Colonic mucosa (tissue), 4 donors: ENCODE data around the gene HCN4. TPM values are rescaled to one million over a fixed set of nuclear protein-coding genes. Genes with fewer than 3 reads are reported as not detected.

Source experiments
- DNase-seq: peaks from one replicate; pipeline ENCODE4 v3.0.0-alpha.2; 2020
- H3K27ac ChIP-seq: fragments of 200-600 bp; one replicate; pipeline ENCODE4 v1.8.0; 2021
- H3K27me3 ChIP-seq: fragments of 200-600 bp; one replicate; pipeline ENCODE4 v1.8.0; 2021
- H3K36me3 ChIP-seq: fragments of 200-600 bp; one replicate; pipeline ENCODE4 v1.8.0; 2021
- H3K4me1 ChIP-seq: fragments of 200-600 bp; one replicate; pipeline ENCODE4 v1.8.0; 2021; ENCODE audit warnings: mild to moderate bottlenecking
- H3K4me3 ChIP-seq: fragments of 200-600 bp; one replicate; pipeline ENCODE4 v1.8.0; 2021
- H3K9ac ChIP-seq, 2 donors: one replicate each; pipeline ENCODE4 v1.7.0; 2013; ENCODE audit warnings: control low read depth in 2 of 2, low read depth in 2 of 2, low read length in 2 of 2
- H3K9me3 ChIP-seq: fragments of 200-600 bp; one replicate; pipeline ENCODE4 v1.8.0; 2021
- intact Hi-C: fragments of 100-400 bp; cut with DNase I; formaldehyde crosslinking; loops from one replicate; pipeline ENCODE4 v1.14.1; 2022
- total RNA-seq, 2 donors: library from RNA; stranded (reverse); fragmentation: NEBNext Ultra II Directional in 1 of 2; extraction: Animal tissue kit (Norgen Biotek cat#: 25700) in 1 of 2; gene quantifications; one replicate each; pipeline ENCODE4 v1.2.1, GENCODE V29; 2021
- TF ChIP-seq, protein P1 (sequence below): fragments of 200-600 bp; IDR thresholded peaks from one replicate; pipeline ENCODE4 v1.8.0; 2022; ENCODE audit warnings: antibody characterized with exemption, mild to moderate bottlenecking
- donor health status: healthy.
- donor health status: DM: no; HTN: no; CAD: no.
- donor health status: DM: no; HTN: no; CAD: no.

Gene HCN4
- total RNA-seq, 2 donors from 2014 or later = 0.08 to 0.10 TPM

DNA sequence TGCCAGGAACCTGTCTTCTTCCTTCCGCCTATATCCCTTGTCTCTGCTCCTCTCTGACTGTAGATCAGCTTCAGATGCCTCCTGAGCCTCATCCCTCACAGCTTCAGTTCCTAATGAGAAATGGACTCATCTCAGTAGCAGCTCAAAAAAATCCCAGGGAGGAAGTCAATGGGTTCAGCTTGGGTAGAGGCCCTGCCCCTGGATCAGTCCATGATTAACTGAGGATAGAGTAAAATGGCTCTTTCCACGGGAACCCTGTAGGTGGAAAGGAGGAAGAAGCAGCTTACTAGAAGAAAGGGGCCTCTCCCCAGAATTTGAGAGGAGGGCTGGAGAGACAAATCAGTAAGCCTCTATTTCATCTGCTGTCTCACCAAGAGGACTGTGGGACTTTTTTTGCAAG, 26.9 kb upstream of the HCN4 start:
- H3K27ac ChIP-seq = no peak overlapping the region
- no peaks in the 10 kb centered on the region for H3K27me3 ChIP-seq
- no peak overlapping the region for H3K9ac ChIP-seq
- intact Hi-C loops = no loop called here
- no peaks in the 10 kb centered on the region for H3K4me1 ChIP-seq
- no peak for DNase-seq
- H3K9me3 ChIP-seq = no peaks in the 10 kb centered on the region
- H3K36me3 ChIP-seq = no peaks in the 10 kb centered on the region
- TF ChIP-seq, protein P1, sequence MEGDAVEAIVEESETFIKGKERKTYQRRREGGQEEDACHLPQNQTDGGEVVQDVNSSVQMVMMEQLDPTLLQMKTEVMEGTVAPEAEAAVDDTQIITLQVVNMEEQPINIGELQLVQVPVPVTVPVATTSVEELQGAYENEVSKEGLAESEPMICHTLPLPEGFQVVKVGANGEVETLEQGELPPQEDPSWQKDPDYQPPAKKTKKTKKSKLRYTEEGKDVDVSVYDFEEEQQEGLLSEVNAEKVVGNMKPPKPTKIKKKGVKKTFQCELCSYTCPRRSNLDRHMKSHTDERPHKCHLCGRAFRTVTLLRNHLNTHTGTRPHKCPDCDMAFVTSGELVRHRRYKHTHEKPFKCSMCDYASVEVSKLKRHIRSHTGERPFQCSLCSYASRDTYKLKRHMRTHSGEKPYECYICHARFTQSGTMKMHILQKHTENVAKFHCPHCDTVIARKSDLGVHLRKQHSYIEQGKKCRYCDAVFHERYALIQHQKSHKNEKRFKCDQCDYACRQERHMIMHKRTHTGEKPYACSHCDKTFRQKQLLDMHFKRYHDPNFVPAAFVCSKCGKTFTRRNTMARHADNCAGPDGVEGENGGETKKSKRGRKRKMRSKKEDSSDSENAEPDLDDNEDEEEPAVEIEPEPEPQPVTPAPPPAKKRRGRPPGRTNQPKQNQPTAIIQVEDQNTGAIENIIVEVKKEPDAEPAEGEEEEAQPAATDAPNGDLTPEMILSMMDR = no peak
- H3K4me3 ChIP-seq = no peak overlapping the region

DNA sequence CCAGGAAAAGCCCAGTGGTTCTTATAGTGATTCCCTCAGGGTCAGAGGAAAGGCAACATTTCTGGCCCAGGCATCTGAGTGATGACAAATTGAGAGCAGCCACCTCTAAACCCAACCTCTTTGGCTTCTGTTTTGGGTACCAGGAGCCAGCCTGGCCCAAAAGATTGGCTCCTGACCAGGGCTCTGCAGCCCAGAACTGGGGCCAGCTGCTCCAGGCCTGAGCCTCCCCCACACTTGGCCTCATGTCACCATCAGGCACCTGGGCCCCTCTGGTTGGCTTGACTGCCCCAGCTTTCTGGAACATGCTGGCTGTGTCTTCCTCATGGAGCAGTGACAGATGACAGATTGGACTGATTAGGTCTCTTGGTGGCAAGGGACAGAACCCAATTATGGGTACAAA, 26.0 kb upstream of the HCN4 start:
- Histone ChIP-seq H3K27ac (no peak overlapping the region), H3K9me3 (no peaks in the 10 kb centered on the region), H3K9ac (no peak overlapping the region), H3K4me1 (no peaks in the 10 kb centered on the region), H3K27me3 (no peaks in the 10 kb centered on the region), H3K4me3 (no peak overlapping the region), H3K36me3 (no peaks in the 10 kb centered on the region)
- TF ChIP-seq, protein P1 = no peak
- DNase-seq = no peak
- intact Hi-C loops = no loop called here

DNA sequence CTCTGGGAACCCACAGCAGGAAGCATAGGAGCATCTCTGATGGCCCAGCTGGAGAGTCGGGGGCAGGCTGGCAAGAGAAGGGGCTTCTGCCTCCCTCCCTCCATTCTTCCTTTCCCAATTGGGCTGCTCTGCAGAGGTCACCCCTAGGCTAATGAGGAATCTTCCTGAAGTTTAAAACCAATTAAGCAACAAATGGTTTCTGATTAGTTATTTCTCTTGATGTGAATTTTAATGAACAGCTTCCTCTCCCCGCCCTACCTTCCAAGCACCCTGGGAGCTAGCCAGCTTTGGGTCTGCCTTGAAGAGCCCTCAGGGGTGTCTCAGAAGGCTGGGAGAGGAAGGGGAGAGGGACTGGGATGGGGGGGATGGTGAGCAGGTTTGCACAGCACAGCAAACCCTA, 24.6 kb upstream of the HCN4 start:
- no peak overlapping the region for H3K27ac ChIP-seq
- no peaks in the 10 kb centered on the region for H3K4me1 ChIP-seq
- H3K27me3 ChIP-seq = no peaks in the 10 kb centered on the region
- no peak overlapping the region for H3K4me3 ChIP-seq
- no peak for DNase-seq
- intact Hi-C loops = no loop called here
- H3K9me3 ChIP-seq = no peaks in the 10 kb centered on the region
- TF ChIP-seq, protein P1 = no peak
- no peaks in the 10 kb centered on the region for H3K36me3 ChIP-seq
- no peak overlapping the region for H3K9ac ChIP-seq

DNA sequence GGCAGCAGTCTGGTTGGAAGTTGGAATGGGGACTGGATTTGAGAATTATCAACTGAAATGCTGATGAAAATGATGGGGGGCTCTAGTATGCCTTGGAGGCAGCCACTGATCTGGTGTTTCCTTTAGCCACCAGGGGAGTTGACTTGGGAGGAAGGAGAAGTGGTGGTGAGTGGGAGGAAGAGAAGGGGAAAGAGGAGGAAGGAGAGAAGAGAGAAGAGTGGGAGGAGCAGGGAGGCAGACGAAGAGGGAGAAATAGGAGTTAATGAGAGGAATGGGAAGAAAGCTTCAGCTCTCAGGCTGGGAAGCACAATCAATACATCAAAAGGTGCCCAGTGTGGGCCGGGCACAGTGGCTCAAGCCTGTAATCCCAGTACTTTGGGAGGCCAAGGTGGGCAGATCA, 23.3 kb upstream of the HCN4 start:
- intact Hi-C loops = no loop called here
- TF ChIP-seq, protein P1 = no peak
- Histone ChIP-seq H3K9ac (no peak overlapping the region), H3K4me3 (no peak overlapping the region), H3K9me3 (no peaks in the 10 kb centered on the region), H3K27ac (no peak overlapping the region), H3K36me3 (no peaks in the 10 kb centered on the region), H3K27me3 (no peaks in the 10 kb centered on the region), H3K4me1 (no peaks in the 10 kb centered on the region)
- no peak for DNase-seq

DNA sequence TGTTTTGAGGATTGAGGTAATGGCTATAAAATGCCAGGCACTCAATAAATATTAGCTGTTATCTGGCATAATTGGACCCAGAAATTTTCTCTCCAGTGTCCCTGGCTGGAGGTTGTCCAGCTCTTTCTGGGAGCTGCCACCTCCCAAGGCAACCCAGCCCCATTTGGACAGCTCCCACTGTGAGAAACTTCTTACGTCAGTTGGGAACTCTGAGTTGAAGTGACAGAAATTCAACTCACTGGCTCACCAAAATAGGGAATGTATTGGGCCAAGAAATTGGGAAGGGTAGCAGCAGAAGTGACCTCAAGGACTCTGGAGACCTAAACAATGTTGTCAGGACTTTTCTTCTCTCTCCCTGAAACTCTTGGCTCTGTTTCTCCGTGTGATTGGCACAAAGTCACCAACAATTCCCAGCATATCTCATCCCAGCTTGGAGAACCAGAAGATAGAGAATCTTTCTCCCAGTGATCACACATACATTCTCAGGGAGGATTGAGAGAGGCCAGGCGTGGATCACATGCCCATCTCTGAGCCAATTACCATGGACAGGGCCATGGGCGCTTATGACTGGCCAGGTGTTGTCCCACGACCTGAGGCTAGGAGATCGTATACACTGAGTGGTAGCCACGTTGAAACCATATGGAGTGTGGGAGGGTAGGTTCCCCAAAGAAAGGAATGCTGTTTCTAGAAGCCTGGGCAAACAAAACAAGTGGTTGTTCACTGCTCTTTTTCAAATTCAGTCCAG, 22.5 kb upstream of the HCN4 start:
- intact Hi-C loops = no loop called here
- H3K4me1 ChIP-seq = no peaks in the 10 kb centered on the region
- H3K36me3 ChIP-seq = no peaks in the 10 kb centered on the region
- no peaks in the 10 kb centered on the region for H3K9me3 ChIP-seq
- no peak overlapping the region for H3K27ac ChIP-seq
- no peak overlapping the region for H3K9ac ChIP-seq
- TF ChIP-seq, protein P1 = no peak
- no peak overlapping the region for H3K4me3 ChIP-seq
- H3K27me3 ChIP-seq = no peaks in the 10 kb centered on the region
- DNase-seq = no peak
